ENCODE data around the gene FANCD2OS.
"Not testable (repeated sequence)": the region's sequence is repeated elsewhere in the genome, so short reads cannot be mapped to it uniquely, and the experiment has no call there.

The FANCD2OS gene

GRCh38 chr3:10091387-10091786 is 16.7 kb downstream of the FANCD2OS start:
- not testable (repeated sequence) for DNase-seq

GRCh38 chr3:10090774-10091173 is 17.3 kb downstream of the FANCD2OS start:
- DNase-seq, result not testable (repeated sequence)

DNA sequence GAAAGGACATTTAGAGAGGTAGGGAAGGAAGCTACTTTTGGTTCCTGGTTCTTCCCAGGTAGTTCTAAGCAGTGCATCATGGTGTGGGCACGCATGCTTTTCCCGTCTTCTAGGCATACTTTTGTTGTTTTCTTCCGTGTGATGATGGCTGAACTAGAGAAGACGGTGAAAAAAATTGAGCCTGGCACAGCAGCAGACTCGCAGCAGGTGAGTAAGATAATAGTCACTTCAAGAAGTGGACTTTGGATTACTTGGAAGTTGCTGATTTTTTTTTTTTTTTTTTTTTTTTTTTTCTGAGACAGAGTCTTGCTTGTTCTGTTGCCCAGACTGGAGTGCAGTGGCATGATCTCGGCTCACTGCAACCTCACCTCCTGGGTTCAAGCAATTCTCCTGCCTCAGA is 17.9 kb downstream of the FANCD2OS start:
- DNase-seq, result no peak

DNA sequence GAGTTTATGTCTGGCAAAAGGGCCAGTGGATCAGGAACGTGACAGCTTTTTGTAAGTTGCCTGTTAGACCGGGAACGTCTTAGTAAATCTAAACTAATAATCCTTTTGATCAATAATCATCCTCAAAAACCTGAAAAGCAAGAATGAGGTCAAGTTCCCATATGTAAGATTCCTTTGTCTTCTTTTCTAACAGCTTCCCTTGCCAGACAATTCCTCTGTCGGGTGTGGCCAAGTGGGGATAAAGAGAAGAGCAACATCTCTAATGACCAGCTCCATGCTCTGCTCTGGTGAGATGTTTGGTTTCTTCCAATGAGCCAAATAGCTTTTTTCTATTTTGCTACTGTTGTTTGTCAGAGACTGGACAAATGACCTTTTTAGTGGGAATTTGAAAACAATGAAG is 19.8 kb downstream of the FANCD2OS start:
- no peak for DNase-seq

DNA sequence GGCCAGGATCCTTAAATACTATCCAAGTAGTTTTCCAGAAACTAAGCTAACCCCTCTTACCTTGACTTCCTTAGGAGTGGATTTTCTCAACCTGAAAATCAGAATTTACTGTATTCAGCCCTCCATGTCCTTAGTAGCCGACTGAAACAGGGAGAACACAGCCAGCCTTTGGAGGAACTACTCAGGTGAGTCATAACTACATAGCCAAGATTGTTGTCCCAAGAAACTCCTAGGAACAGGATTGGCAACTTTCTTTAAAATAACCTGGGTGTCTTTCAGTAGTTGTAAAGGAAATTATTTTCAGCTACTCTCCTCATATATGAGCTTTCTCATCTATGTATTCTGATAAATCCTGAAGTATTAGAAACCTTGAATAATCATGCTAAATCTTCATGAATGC is 22.3 kb downstream of the FANCD2OS start:
- DNase-seq, result no peak

DNA sequence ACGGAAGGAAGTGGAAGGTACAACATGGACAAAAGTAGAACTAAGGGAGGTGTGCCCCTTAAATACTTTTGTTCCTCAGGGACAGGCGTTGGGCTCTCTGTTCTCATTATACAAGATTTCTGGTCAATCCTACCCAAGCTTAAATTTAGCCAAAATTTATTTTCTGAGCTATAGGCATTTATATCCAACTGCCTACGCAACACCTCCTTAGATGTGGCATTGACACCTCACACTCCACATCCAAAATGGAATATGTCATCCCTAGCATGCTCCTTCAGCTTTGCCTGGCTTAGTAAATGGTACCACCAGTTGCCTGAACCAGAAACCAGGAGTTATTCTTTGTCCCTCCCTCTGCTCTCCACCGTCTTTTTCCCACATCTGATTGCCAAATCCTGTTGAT is 26.2 kb downstream of the FANCD2OS start:
- no peak for DNase-seq

DNA sequence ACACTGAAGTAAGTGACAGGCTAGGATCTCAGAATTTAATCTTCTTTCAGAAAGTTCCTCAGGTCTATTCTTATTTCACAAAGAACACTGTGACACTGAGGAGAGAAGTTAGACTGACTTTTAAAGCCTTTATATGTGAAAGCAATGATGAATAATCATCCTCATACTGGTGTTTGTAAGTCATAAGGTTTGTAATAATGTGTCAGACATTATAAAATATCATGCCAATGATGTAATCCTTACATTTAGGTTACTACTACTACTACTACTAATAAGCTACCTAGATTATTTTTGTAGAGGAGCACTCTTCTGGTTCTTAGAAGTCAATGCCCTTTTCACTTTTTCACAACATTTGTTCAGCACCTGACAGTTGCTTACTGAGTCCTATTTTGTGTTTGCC is 33.4 kb downstream of the FANCD2OS start:
- DNase-seq, result no peak

- not testable (repeated sequence) for DNase-seq
These were observed 38.0 kb downstream of the FANCD2OS start for GRCh38 chr3:10070077-10070476.

DNA sequence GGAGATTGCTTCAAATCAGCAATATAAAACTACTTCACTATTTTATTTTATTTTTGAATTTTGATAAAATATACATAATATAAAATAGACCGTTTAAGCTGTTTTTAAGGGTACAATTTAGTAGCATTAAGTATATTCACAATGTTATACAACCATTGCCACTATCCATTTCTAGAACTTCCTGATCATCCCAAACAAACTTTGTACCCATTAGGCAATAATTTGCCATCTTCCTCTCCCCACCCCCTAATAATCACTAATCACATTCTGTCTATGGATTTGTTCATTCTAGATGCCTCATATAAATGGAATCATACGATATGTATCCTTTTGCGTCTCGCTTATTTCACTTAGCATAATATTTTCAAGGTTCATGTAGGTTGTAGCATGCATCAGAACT is 53.0 kb downstream of the FANCD2OS start:
- DNase-seq, result no peak
